LNCaP clone FGC (cell line): ENCODE data around the gene PROM1.

ENCODE experiments used
- DNase-seq: peaks from one replicate; pipeline ENCODE4 v3.0.0-alpha.2; 2011; ENCODE audit warnings: low read depth
- H3K4me3 ChIP-seq: 2 replicates; pipeline ENCODE4 v1.5.1; 2011; ENCODE audit warnings: mild to moderate bottlenecking, low read depth, low read length, control low read depth
- TF ChIP-seq, protein P1 (sequence below): IDR thresholded peaks from 2 replicates; pipeline ENCODE4 v1.5.1; 2012; ENCODE audit warnings: mild to moderate bottlenecking; ENCODE audit not compliant: control insufficient read depth, insufficient read depth; ENCODE audit errors: extremely low read depth

Gene PROM1

DNA sequence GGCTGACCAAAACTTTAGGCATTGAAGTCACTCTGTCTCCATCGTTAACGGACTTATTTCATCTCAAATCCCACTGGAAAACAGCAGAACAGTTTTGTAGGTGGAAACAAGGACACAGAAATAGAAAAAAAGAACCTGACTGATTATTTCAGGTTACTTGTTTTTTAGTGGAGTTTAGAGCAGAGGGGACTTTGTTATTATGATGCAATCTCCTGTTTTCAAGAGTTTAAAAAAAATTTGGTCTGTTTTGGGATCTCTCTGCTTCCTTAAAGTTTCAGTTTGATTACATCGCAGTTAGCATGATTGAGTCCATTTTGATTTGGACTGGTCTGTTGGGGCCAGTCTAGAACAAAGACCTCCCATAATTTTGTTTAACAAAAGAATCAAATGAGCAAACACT is 13.6 kb downstream of the PROM1 start:
- no peak overlapping the region for H3K4me3 ChIP-seq
- TF ChIP-seq, protein P1, sequence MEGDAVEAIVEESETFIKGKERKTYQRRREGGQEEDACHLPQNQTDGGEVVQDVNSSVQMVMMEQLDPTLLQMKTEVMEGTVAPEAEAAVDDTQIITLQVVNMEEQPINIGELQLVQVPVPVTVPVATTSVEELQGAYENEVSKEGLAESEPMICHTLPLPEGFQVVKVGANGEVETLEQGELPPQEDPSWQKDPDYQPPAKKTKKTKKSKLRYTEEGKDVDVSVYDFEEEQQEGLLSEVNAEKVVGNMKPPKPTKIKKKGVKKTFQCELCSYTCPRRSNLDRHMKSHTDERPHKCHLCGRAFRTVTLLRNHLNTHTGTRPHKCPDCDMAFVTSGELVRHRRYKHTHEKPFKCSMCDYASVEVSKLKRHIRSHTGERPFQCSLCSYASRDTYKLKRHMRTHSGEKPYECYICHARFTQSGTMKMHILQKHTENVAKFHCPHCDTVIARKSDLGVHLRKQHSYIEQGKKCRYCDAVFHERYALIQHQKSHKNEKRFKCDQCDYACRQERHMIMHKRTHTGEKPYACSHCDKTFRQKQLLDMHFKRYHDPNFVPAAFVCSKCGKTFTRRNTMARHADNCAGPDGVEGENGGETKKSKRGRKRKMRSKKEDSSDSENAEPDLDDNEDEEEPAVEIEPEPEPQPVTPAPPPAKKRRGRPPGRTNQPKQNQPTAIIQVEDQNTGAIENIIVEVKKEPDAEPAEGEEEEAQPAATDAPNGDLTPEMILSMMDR: no peak
- DNase-seq: no peak

DNA sequence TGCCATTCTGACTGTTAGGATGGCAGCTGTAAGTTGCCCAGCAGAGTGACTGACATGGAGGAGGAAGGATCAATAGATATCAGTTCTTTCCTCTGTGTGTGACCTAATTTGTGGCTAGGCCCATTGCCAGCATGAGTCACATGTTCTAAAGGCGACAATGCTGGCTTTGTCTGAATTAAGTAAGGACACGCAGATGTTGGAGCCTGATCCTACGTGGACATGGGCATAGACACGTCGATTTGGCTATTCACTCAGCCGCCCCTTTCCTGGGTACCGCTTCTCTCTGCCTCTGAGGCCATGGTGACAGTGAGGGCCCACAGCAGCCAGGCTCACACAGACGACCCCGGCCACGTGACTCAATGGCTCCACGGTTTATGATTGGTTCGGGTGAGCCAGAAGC is 16.3 kb downstream of the PROM1 start:
- no peak for DNase-seq
- TF ChIP-seq, protein P1: no peak
- H3K4me3 ChIP-seq: no peak overlapping the region

DNA sequence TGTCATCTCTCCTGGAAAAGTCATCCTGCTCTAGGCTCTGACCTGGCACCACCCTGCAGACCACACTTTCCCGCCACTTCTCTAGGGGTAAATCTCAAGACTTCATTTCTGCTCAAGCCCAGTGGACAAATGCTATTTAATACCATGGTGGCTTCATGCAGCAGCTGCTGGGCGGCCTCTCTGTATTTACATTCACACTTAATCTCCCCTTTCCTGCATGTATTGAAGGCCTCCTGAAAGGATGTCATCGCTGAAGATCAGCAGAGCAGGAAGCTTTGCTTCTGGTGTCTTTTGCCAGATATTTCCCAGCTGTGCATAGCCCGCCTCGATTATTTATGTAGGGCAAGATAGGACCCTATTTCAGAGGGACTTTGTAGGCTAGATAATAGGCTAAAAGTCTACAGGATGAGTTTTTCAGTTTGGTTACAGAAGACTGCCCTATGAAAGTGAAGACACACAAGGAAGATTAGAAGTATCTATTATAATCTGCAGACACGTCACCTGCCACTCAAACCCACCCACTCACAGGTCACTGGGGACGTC is 17.2 kb downstream of the PROM1 start:
- DNase-seq: no peak
- H3K4me3 ChIP-seq: no peak overlapping the region
- TF ChIP-seq, protein P1: no peak

DNA sequence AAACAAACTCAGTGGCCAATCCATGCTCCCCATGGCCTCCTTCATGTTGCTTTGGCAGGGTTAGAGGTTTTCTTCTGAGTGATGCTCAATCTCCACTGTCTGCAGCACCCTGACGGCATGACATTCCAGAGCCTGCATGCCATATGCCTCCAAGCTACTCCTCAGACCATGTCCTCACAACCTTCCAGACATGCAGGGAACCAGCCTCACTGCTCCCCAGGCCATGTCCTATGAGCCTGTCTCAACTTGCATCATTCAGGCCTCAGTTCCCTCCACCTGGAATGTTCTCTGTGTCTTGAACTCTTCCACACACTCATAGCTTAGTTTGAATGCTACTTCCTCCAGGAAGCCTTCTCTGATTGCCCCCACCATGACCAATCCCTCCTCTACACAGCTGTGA is 18.8 kb downstream of the PROM1 start:
- no peak overlapping the region for H3K4me3 ChIP-seq
- DNase-seq: no peak
- TF ChIP-seq, protein P1: no peak

DNA sequence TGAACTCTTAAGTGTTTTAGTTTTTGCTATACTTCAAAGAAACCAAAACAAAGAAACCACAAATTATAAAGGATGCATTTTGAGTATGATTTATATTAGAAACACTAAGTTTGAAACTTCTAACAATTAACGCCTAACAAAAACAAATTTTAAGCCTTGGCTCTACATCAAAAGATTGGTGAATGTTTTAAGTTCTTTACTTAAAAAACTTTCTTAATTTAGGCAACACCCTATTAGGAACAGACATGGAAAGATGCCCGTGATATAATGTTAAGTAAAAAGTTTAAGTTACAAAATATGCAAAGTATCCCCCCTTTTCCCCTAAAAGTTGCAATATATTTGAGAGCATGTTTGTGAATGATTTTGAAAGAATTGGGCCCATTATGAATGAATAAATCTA is 21.2 kb downstream of the PROM1 start:
- no peak overlapping the region for H3K4me3 ChIP-seq
- no peak for DNase-seq

DNA sequence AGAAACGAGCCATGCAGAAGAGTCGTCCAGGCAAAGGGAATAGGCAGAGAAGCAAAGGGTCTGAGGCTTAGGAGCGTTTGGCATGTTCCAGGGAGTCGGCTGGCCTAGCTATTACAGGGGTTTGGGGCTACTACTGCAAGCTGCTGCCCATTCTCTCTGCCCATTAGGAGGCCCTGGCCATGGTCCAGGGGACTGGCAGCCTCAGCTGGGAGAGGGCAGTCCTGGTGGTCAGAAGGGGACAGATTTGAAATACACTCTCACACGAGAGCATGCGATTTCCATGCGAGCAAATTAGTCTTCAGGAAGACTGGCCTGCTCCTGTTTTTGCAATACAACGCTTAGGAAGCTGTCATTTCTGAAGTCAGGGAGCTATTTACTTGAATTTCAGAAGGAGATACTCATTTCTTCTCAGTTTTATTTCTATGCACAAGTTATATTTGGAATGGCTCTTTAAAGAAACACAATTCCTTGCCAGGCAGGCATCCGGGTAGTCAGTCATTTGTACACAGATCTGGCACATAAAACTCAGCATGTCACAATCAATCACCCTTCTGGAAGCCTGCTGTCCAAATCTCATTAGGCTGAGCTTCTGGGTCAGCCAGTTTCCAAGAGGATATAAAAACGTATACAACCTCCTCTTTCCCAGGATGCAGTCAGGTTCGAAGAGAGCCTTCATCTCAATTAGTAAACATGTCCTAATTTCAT is 27.0 kb downstream of the PROM1 start:
- TF ChIP-seq, protein P1: no peak
- peak overlapping the region; percentile 7; the same call in 1 of the 2 replicates for H3K4me3 ChIP-seq
- peak; percentile 76 for DNase-seq

More for the DNA sequence above, 21.2 kb downstream of the PROM1 start:
- TF ChIP-seq, protein P1: no peak

DNA sequence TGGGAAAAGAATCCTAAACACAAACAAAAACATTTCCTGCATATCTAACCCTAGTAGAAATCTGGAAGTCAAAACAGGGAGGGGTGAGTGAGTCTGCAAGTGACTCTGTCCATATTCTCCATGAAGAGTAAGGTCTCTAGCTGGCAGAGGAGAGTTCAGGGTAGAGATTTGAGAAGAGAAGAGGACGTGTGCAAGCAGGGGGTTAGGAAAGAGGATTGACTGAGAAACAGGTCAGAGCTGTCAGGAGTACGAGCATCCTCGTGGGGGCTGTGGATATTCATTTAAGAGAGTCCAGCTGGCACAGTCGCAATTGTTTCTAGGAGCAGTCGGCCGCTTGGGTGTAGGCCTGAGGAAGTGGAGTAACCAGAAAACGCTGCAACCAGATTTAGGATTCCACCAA is 27.9 kb downstream of the PROM1 start:
- H3K4me3 ChIP-seq: no peak overlapping the region
- no peak for DNase-seq
- TF ChIP-seq, protein P1: no peak
